ENCODE results near the gene CFTR.

GRCh38 chr7:117472335-117472734 lies 7.5 kb upstream of the CFTR start:
- TF ChIP-seq POLR2AphosphoS5 (IDR thresholded peaks at IDR 0.05) (no peak), POLR2A (IDR thresholded peaks at IDR 0.05; ENCODE audit: low read depth) (no peak), CTCF (IDR thresholded peaks at IDR 0.05) (no peak)

Data from esophagus muscularis mucosa (tissue), 3 donors.